Muscle layer of duodenum (tissue), 2 donors: ENCODE data around the gene IL19.

Experiments used
- H3K27ac ChIP-seq: one replicate; pipeline ENCODE4 v1.7.0; 2013; ENCODE audit warnings: mild to moderate bottlenecking, low read length
- H3K27me3 ChIP-seq: one replicate; pipeline ENCODE4 v1.7.0; 2013; ENCODE audit warnings: low read depth, mild to moderate bottlenecking, control low read depth, low read length
- H3K36me3 ChIP-seq, 2 donors: one replicate each; pipeline ENCODE4 v1.7.0; 2013; ENCODE audit warnings: low read length in 2 of 2, control low read depth in 1 of 2, mild to moderate bottlenecking in 1 of 2; ENCODE audit not compliant: insufficient read depth in 2 of 2, control insufficient read depth in 1 of 2
- H3K4me1 ChIP-seq, 2 donors: one replicate each; pipeline ENCODE4 v1.7.0; 2013; ENCODE audit warnings: low read length in 2 of 2, mild to moderate bottlenecking in 2 of 2, control low read depth in 1 of 2, moderate library complexity in 1 of 2; ENCODE audit not compliant: insufficient read depth in 2 of 2, control insufficient read depth in 1 of 2
- H3K4me3 ChIP-seq, 2 donors: one replicate each; pipeline ENCODE4 v1.7.0; 2013; ENCODE audit warnings: low read length in 2 of 2, low read depth in 1 of 2, mild to moderate bottlenecking in 1 of 2
- H3K9me3 ChIP-seq, 2 donors: one replicate each; pipeline ENCODE4 v1.7.0; 2013; ENCODE audit warnings: low read length in 2 of 2, control low read depth in 1 of 2, mild to moderate bottlenecking in 1 of 2; ENCODE audit not compliant: control insufficient read depth in 1 of 2
- donor health status: healthy.

The IL19 gene

DNA sequence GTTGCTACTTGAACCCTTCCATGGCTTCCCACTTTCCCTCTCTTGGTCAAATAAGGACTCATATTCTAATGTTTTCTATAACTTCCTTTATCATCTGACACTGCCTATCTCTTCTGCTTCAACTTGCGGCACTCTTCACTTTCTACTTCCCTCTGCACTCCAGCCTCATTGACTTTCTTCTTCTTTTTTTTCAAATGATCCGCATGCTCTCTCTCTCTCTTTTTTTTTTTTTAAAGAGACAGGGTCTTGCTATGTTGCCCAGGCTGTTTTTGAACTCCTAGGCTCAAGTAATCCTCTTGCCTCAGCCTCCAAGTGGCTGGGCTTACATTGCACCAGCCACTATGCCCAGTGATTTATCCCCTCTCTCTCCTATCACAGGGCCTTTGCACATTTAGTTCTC, 9.1 kb downstream of the IL19 start:
- Histone ChIP-seq H3K4me3 (no peak overlapping the region), H3K9me3 (no peaks in the 10 kb centered on the region), H3K27ac (no peak overlapping the region), H3K36me3 (no peaks in the 10 kb centered on the region), H3K27me3 (no peaks in the 10 kb centered on the region), H3K4me1 (no peaks in the 10 kb centered on the region)

DNA sequence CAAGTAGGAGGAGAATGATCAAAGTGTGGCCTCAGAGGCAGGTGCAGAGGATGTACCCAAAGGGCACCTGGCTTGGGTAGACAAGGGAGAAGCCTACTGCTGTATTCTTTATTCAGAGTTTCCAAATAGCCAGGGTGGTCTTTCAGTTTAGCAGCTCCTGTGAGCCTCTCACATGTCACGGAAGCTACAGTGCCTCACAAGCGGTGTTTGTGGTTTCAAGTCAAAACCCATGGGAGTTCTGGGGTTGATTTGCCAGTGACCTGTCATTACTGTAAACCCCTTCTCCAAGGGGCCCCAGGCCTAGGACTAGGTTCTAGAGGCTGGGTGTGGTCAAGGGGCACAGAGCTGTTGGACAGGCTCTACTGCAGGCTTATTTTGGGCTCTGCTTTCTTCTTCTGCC, 11.9 kb downstream of the IL19 start:
- Histone ChIP-seq H3K36me3 (no peaks in the 10 kb centered on the region), H3K4me1 (no peaks in the 10 kb centered on the region), H3K27ac (no peak overlapping the region), H3K4me3 (no peak overlapping the region), H3K9me3 (no peaks in the 10 kb centered on the region), H3K27me3 (no peaks in the 10 kb centered on the region)

DNA sequence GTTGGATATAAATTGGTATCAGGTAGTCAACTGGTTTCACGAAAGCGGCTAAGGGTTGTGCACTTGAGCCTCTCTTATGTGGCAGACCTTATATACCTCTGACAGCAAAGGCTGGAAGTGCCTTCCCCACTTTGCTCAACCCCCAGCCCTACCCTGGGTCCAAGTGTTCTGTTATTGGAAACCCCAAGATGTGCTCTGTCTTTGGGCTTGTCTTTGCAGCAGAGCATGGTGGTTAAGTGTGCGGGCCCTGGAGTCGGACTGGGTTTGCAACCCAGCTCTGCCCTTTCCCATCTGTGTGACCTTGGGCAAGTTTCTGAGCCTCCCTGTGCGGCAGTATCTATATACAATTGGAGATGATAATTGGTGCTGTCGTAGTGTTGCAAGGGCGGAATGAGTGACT, 12.9 kb downstream of the IL19 start:
- Histone ChIP-seq H3K4me1 (no peaks in the 10 kb centered on the region), H3K9me3 (no peaks in the 10 kb centered on the region), H3K27me3 (no peaks in the 10 kb centered on the region), H3K4me3 (no peak overlapping the region), H3K36me3 (no peaks in the 10 kb centered on the region), H3K27ac (no peak overlapping the region)

DNA sequence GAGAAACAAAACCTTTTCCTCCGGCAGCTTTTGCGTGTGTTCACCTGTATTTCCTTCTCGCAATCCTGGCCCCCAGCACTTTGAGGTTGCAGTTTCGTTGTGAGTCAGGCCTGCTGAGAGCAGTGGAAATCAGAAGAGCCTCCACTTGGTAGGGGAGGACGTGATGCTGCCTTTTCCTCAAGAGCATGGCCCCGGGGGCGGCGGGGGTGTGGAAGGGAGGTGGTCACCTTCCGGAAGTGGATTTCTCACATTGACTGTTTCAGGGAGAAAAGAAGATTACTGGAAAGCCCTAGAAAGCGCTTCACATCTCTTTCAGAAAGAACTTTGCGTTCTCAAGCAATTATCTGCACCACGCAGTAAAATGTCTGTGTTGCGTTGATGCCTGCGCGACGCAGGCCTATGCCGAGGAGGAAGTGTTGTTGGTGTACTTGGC, 13.9 kb downstream of the IL19 start:
- Histone ChIP-seq H3K27me3 (no peaks in the 10 kb centered on the region), H3K9me3 (no peaks in the 10 kb centered on the region), H3K4me3 (no peak overlapping the region), H3K36me3 (no peaks in the 10 kb centered on the region), H3K27ac (no peak overlapping the region), H3K4me1 (no peaks in the 10 kb centered on the region)

DNA sequence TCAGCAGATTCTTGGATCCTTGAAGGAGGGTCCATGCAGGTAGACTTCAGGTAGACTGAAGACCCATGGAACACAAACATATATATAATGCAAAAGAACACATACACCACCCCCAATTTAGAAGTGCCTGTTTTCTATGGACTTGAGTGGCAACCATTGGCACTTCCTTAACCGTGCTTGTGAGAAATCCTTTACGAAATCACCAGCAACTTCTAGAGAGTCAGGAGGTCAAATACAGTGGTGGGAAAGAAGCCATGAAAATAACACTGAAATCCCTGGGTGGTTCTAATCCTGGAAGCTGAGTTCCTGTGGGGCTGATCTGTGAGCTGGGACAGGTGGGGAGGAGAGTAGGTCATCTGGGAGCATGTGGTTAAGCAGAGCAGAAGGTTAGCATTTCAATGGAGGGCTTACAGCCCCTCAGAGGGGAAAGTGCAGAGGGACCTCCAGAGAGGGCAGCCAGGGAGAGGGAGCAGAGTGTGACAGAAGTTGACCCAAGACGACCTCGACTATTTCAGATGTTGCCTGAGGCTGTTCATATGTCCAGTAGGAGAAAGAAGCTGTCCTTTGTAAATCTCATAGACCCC, 14.7 kb downstream of the IL19 start:
- Histone ChIP-seq H3K27me3 (no peaks in the 10 kb centered on the region), H3K4me1 (no peaks in the 10 kb centered on the region), H3K36me3 (no peaks in the 10 kb centered on the region), H3K27ac (no peak overlapping the region), H3K4me3 (no peak overlapping the region), H3K9me3 (no peaks in the 10 kb centered on the region)

DNA sequence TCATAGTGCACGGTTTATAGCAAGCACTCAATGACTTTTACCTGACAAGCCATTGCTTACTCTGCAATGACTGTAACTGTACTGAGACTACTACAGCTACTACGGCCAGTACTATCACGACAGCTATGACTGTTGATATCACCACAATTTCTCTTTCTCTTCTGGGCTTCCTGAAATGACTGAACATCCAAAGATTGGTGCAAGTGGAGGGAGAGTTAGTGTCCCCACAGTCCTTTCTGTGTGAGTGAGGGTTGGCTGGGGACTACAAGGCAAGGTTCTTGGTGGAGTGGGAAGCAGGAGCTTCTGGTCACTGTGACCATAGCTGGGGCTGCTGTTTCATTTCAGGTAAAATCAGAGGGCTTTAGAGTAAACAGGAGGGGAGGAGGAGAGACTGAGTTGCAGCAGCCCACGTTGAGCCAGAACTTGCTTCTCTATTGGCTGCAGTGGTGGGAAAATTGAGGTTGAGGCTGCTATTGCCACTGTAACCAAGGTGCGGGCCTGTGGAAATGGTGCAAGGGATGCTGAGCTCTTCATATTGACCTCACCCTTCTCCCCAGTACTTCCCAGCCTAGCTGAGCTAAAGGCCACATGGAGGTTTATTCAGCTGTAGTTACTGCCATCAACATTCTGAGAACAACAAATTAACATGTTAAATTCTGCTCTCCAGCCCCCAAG, 15.8 kb downstream of the IL19 start:
- Histone ChIP-seq H3K27ac (no peak overlapping the region), H3K27me3 (no peaks in the 10 kb centered on the region), H3K4me1 (no peaks in the 10 kb centered on the region), H3K9me3 (no peaks in the 10 kb centered on the region), H3K36me3 (no peaks in the 10 kb centered on the region), H3K4me3 (no peak overlapping the region)

DNA sequence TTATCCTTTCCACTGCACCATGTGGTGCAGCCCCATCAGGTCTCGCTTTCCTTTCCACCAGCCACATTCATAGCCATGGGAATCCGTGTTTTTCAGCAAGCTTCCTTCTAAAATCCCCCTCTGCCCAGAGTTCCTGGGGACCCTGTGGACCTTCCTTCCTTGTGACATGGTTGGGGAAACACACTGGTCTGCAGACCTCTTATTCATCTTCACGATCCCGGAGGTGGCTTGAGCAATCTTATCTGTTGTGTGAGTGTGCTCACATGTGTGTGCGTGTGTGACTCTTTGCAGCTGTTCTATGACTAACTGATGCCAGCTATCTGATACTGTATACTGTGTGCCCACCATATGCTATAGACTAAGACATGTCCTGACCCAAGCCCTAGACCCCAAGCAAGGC, 17.3 kb downstream of the IL19 start:
- H3K4me1 ChIP-seq: no peaks in the 10 kb centered on the region
- H3K4me3 ChIP-seq: no peak overlapping the region
- no peak overlapping the region for H3K27ac ChIP-seq
- H3K36me3 ChIP-seq: no peaks in the 10 kb centered on the region
- no peaks in the 10 kb centered on the region for H3K27me3 ChIP-seq
- no peaks in the 10 kb centered on the region for H3K9me3 ChIP-seq

DNA sequence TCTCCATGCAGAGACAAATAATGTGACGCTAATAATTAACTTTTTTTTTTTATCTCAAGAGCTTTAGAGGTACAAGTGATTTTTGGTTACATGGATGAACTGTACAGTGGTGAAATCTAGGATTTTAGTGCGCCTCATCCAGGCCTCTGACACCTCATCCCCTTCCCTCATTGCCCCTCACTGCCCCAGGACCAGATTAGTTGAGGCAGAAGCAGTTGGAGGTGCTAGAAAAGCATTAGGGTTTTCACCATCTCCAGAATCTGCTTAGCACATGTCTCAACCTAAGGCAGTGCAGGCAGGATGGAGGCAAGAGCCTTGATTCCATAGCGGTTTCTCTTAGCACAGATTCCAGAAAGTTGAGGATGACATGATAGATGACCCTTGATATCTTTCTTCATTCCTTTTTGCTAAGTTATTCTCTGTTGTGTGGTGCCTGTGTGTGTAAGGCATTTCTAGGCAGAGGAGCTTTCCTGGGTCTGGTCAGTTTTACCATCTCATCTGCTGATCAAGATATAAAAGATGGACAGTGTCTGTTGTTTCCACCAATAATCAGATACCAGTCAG, 18.0 kb downstream of the IL19 start:
- Histone ChIP-seq H3K27me3 (no peaks in the 10 kb centered on the region), H3K9me3 (no peaks in the 10 kb centered on the region), H3K4me3 (no peak overlapping the region), H3K4me1 (no peaks in the 10 kb centered on the region), H3K27ac (no peak overlapping the region), H3K36me3 (no peaks in the 10 kb centered on the region)

DNA sequence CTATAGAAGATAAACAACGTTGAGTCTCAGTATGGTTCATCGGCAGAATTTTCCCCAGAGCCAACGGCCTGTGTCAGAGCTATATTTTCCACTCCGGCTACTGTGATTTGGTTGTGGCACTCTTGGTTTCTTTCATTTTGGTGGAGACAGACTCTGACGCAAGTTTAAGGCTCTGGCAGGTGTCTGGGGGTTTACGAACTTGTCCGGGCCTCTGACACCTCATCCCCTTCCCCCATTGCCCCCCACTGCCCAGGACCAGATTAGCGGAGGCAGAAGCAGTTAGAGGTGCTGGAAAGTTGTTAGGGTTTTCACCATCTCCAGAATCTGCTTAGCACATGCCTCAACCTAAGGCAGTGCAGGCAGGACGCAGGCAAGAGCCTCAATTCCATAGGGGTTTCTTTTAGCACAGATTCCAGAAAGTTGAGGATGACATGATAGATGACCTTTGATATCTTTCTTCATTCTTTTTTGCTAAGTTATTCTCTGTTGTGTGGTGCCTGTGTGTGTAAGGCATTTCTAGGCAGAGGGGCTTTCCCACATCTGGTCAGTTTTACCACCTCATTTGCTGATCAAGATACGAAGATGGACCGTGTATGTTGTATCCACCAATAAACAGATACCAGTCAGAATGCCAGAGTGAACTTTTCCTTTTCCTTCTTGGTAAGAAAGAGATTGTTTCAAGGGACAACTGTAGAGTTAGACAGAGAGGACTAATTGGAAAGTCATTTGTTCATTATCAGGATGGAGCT, 20.1 kb downstream of the IL19 start:
- Histone ChIP-seq H3K36me3 (no peaks in the 10 kb centered on the region), H3K27ac (no peak overlapping the region), H3K27me3 (no peaks in the 10 kb centered on the region)

DNA sequence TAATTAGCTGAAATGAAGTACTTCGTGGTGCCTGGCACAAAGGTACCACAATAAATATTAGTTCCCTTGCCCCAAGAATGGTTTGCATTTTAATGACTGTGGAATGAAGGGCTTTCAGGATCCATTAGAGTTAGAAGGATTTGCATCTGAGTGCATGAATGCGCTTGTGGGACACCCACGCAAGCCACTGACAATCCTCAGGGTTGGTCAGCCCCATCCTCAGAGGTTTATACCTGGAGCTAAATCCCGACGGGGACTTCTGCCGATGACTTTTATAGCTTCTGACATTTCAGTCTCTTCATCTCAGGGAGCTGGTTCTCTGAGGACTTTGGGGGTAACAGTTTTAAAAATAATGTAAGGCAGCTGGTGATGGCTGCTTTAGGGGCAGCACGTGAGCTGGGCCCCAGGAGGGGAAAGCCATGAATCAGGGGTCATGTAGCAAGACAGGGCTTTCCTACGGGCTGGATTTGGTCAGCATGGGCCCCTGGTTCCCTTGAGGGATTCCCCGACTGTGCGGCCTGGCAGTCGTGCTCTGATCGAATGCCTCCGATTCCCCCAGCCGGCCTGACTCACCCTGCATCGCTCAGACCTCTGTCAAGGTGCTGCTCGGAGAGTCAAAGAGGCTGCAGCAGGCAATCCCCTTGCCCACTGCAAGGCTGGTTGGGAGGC, 22.5 kb downstream of the IL19 start:
- Histone ChIP-seq H3K9me3 (no peaks in the 10 kb centered on the region), H3K27me3 (no peaks in the 10 kb centered on the region), H3K36me3 (no peaks in the 10 kb centered on the region), H3K27ac (no peak overlapping the region), H3K4me3 (no peak overlapping the region), H3K4me1 (no peaks in the 10 kb centered on the region)

More for the DNA sequence above, 20.1 kb downstream of the IL19 start:
- Histone ChIP-seq H3K4me3 (no peak overlapping the region), H3K9me3 (no peaks in the 10 kb centered on the region), H3K4me1 (no peaks in the 10 kb centered on the region)

DNA sequence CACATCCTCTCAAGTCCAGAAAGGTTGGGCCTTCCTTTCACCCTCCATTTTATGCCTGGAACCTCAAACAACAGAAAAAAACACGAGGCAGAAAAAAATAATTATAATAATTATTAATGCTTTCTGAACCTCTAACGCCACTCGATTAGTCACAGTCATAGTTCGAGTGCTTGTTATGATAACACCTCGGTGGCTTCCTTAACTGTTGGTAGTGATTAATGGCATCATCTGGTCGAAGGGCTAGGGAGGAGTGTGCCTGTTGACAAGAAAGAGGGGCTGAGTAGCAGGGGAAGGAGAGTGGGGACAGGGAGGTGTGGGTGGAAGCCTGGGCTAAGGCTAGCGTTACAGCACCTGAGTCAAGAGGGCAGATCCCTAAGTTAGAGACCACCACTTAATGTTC, 23.0 kb downstream of the IL19 start:
- no peak overlapping the region for H3K4me3 ChIP-seq
- no peak overlapping the region for H3K27ac ChIP-seq
- H3K36me3 ChIP-seq: no peaks in the 10 kb centered on the region
- no peaks in the 10 kb centered on the region for H3K4me1 ChIP-seq
- no peaks in the 10 kb centered on the region for H3K27me3 ChIP-seq
- H3K9me3 ChIP-seq: no peaks in the 10 kb centered on the region
